HG02571 (cell line): Measurements from ENCODE around the gene PCA3.

Source experiments
- ATAC-seq: cut with Tn5 transposase; IDR thresholded peaks from one replicate; pipeline ENCODE4 v1.9.1; 2021; ENCODE audit warnings: mild to moderate bottlenecking, moderate library complexity; ENCODE audit not compliant: unreplicated experiment

PCA3 gene

DNA sequence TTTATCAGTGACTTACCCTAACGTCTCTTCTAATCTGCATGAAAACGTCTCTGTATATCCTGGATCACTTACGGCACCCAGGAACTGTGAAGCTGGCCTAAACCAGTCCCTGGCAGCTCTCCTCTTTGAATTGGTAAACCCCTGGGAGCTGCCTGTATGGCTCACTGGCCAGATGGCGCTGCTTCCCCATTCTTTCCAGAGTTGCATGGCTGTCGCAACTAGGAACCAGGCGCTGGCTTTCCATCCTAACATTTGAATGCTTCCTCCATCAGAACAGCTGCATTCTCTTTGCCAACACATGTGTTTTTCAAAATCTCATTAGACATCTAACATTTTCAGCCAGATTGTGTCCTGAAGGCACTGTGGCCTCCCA, 8.0 kb upstream of the PCA3 start:
- ATAC-seq: no peak

DNA sequence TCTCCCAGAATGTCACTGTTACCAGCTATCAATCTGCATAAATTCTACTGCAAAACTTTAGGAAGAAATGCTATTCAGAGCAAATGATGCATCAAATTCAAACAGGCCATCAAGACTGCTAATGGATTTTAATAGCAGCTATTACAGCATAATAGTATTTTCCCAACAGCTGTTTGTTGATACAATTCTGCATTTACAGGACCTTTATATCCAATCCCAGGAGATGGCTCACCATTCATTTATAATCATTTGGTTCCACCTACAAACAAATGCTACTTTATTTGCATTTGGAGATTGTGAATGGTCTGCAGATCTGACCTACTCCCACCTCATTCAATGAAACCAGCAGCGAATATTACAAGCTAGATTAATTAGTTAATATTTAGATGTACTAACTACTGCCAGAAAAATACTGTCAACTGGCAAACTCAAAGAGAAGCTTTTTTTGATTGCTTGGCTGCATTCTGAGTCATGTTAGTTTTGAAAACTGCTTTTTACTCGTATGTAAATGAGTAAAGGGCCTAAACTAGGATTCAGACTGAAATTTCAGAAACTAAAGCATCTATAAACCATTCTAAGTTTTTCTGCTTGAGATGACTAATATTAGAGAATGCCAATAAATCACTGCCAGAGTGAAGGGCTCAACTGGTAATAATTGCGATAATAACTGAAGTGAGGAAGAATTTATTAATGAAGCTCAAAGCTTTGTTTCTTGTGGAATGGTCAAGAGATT, 7.1 kb upstream of the PCA3 start:
- ATAC-seq: no peak

DNA sequence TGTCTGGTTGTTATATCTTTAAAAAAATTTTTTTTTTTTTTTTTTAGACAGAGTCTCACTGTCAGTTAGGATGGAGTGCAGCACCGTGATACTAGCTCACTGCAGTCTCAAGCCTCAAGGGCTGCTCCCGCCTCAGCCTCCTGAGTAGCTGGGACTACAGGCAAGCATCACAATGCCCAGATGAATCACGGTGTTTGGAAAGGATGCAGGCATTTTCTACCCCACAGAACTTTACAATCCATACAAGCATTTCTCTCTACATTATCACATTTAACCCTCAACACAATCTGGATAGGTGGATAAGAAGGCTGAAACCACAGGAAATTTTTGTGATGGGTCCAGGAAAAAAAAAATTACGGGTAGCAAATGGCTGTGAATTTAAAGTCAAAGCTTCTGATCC, 5.8 kb upstream of the PCA3 start:
- no peak for ATAC-seq

GRCh38 chr9:76759732-76760131, 4.5 kb upstream of the PCA3 start:
- ATAC-seq: no peak

DNA sequence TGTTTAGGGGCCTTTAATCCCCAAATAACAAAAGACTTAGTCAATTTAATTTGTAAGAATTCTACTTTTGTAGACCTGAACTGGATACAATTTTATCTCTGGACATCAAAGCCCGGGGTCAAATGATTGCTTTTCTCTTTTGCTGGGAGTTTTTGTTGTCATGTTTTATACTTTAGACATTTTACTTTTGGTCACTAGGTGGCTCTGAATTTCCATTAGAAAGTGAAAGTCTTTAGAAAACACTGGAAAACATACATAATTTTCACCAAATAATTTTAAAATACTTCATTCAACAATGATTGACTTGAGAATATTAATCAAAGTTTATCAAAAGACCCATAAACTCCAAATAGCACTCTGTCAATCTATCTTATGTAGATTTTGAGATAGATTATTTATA, 2.8 kb upstream of the PCA3 start:
- ATAC-seq: no peak

DNA sequence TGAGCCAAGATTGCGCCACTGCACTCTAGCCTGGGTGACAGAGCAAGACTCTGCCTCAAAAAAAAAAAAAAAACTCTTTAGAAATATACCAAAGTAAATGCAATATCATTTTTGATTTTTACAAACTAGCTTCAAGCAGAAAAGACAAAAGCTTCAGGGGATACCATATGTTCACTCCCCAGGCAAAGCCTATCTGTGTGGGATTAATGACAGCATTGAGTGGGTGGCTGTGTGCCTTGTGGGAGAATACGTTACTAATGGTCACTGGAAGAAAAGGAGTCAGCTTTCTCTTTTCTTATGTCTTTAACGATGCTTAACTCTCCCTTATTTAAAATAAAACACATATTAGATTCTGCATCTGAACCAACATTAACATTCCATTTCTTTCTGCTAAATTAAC, 1.9 kb downstream of the PCA3 start:
- ATAC-seq: no peak

DNA sequence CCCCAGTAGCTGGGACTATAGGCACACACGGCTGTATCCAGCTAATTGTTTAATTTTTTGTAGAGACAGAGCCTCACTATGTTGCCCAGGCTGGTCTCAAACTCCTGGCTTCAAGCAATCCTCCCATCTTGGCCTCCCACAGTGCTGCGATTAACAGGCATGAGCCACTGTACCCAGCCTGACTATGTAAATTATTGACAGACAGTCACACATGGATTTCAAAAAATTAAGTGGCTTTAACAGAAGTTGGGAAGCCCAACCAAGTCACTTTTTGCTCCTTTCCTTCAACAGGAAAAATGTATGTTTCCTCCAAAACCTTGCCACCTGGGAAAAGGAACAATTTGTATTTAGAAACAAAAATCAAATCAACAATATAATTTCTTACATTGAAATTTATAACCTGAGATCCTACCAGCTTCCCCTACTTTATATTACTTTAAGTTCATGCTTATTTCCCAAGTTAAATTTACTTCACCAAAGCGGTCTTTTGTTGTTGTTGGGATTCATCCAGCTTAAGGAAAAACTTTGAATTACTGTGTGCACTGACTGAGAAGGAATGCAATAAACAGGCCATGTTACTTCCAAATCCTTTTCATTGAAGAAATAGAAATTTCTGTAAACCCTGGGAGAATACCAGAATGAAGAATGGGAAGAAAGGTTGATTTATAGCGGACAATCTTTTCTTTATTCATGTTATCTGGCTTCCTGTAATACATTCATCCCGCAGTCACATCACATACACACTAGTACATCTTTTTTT, 8.6 kb downstream of the PCA3 start:
- no peak for ATAC-seq

GRCh38 chr9:76784881-76785280, 20.6 kb downstream of the PCA3 start:
- ATAC-seq: no peak

- no peak for ATAC-seq
Observed at GRCh38 chr9:76785501-76785900, 21.3 kb downstream of the PCA3 start.

DNA sequence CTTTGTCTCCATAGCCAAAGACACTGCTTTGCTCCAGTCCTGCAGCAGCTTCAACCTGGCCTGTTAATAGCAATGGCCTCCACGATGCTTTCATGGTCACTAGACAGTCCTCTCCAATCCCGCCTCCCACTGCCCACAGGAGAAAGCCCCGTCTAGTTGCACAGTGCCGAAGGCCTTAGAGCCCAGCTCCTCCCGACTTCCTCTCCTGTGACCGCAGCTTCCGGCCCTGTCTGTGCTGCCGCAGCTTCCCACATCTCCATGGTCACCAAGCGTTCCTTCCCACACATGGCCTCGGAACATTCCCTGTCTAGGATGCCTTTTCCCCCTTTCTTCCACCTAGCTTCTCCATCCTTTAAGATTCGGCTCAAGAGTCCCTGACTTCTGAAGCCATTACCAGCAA, 23.4 kb downstream of the PCA3 start:
- ATAC-seq: no peak

DNA sequence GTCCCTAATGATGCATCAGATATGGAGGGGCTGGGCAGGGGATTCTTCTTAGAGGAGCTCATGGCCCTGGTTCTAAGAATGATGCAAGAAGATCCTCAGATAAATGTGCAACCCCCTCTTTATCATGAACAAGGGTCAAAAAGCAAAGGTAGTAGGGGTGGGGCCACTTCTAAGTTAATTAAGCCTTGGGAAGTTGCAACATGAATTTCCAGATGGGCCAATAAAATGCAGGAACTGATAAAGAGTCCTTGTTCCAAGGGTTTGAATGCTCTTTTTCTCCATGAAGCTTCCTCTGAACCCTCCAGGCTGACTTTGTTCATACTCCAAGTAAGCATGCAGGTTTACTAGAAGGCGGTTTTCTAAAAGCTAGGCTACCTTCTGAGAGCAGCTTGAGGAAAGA, 25.6 kb downstream of the PCA3 start:
- no peak for ATAC-seq

DNA sequence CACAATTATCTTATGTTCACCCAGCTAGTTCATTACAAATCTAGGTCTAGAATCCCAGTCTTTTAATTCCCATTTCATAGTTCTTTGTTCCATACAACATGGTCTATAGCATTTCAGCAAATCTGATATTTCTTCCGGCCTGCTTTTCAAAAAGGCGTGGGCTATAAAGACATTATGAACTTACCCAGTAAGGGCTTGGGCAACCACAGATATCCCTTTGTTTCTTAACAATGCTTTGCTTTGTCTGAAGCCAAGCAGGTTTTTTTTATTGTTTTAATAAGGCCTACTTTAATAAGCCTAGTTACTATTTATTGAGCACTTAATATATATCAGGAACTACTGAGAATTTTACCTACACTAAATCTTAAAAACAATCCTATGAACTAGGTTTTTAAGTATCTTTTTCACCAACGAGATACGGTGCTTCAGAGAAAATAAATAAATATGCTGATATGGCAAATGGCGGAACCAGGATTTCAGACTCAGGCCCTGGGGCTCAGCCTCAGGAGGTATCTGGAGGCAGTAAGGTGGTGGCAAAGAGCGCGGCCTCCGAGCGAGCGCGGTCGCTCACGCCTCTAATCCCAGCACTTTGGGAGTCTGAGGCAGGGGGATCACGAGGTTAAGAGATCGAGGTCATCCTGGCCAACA, 29.7 kb downstream of the PCA3 start:
- no peak for ATAC-seq

DNA sequence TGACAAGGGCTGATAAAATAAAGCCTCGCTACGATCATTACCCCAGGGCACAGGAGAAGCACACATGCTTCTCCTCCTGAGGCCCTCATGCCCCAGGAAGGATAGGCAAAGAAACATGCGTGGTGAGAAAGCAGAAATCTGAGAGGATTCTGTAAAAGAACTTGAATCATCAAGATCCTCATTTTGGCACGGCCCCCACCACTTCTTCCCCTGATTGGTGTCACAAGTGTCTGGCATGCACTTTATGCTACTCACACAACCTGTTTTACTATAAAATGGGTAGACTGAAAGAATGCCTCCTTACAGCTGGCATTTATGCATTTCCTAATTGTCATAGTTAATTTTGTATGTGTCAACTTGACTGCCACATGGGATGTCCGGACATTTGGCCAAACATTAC, 32.1 kb downstream of the PCA3 start:
- ATAC-seq: no peak

DNA sequence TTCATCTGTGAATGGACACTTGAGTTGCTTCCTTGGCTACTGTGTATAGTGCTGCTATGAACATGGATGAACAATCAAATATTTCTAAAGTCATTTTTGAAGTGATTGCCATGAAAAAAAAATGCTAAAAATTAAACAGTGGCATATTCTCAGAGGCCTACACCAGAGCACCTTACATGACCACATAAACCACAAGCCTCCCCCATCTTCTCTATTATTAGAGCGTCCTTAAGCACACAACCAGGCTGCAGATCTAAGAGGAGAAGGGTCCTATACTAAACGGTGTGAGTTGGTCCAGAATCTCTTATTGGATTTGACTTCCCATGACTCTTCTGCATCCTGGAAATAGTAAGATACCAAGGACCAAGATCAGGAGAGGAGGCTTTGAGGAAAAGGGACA, 34.3 kb downstream of the PCA3 start:
- ATAC-seq: no peak

DNA sequence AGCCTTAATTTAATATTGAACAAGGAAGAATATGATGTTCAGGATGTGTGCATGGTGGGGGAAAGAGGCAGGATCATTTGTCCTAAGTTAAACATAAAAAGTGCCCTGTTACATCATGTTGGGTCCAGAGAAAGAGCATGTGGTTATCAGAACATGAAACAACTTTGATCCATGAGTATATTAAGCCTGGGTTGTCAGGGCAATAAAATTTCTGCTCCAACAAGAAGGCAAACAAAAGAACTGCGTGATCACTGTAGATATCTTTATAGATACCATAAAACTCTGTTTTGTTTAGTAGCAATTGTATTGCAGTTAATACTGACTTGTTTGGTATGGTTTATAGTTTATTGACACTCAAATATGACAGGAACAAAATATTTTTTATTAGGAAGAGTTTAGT, 35.2 kb downstream of the PCA3 start:
- ATAC-seq: no peak

DNA sequence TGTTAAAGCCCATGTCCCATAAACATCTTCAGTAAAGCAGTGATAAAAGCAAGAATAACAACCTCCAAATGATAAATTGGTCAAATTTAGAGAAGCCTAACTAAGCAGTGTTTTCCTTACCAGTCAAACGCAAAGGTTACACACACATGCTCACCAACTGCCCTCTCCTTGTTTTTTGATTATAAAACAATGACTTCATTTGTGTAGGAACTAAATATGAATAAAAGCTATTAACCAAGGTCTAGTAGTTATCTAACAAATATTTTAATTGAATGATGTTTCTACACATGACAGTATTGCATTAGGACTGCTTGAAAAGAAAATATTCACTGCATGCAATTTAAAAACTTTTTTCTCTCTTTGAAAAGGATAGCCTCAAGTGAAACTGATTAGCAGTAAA, 36.7 kb downstream of the PCA3 start:
- no peak for ATAC-seq

DNA sequence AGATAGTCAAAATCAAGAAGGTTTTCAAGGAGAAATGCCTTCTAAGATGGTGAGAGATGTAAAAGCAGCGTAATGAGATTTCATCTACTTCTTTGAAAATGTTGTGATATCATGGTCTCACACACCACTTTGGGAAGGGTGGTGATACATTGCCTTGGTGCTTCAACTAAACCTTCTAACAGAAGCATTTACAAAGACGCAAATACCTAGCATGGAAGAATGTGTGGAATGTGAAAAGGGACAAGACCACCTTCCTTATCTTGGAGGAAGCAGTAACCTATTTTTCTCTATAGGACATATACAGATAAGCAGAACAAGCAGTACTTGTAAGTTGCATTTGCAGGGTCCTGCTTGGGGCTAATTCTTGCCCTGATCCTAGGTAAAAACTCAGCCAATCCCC, 38.8 kb downstream of the PCA3 start:
- ATAC-seq: no peak

DNA sequence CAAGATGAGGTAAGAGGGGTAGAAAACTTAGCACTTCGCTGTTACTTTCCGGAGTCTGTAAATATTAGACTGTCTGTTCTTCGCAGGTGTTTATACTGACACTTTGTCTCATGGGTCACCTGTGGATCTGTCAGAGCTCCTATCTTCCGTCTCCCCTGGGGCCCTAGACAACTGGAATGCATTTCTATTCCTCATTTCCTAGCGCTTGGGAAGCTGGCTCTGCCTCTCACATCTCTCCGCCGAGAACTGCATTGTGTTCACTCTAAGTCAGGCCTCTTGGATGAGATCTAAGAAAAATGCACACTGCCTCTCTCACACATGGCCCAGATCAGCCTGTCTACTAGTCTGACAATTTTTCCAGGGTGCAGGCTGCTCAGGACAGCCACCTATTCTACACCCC, 39.5 kb downstream of the PCA3 start:
- no peak for ATAC-seq

DNA sequence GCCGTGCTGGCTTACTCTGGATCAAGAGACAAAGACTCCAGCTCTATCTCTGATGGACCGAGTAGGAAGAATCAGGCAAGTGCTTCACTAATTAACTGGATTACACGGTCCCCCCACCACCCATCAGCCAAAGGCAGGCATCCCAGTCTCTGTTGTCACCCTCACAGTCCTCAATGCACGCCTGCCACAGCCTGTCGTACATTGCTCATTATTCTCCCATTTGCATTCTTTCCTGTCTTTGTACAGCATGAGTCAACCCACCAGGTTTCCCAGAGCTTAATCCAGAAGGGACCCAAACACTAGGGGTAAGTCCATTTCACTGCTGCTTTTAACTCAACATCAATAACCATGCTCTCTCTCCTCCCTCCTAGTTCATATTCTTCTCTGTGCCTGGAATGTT, 44.4 kb downstream of the PCA3 start:
- ATAC-seq: no peak

DNA sequence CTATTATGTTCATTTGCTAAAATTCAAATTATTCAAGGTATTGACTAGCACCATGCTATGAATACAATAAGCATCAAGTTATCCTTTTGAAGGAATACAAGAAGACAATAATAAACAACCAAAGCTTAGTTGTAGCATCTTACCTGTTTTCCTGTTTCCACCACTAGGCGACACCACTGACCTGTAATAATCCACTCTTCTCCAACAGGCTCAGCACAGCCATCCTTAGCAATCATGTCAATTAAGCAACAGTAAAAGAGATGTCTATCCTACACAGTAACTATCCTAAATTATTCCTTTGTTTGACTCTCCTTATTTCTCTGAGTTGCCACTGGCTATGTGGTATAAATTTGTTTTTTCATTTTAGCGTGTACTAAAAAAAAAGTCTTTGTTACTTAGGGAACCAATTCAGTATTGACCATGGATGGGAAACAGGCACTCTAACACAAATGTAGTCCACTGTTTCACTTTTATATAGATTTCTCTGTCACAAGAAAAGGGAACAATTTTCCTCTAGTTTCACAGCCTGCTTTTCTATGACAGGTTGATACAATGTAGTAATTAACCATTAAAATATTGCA, 46.2 kb downstream of the PCA3 start:
- no peak for ATAC-seq

DNA sequence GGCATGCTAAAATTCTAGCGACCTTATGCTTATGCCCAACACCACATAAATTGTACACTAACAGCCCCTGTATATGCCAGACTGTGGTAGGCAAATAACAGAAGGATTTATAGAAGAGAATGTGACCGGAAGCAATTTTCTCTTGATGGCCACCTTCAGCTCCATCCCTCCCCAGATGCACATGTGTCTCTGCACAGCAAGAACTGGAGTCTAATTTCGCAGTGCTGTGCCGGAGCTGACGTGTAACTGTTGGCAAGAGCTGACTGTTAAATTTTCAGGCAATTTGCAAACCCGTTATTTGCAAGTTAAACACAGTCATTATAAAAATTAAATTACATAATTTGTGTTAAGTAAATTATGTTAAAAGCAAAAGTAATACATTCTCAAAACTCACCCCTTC, 48.4 kb downstream of the PCA3 start:
- ATAC-seq: no peak

GRCh38 chr9:76817489-76817888, 53.3 kb downstream of the PCA3 start:
- ATAC-seq: no peak
